CD8-positive, alpha-beta memory T cell (primary cell): ENCODE measurements around the gene PLXNC1. TPM values are rescaled to one million over a fixed set of nuclear protein-coding genes. Genes with fewer than 3 reads are reported as not detected.

ENCODE experiments used
- CTCF ChIA-PET: fragments of 350-600 bp; sonication (Branson Sonifier 250); formaldehyde crosslinking; loops from one replicate; lab custom pipeline; 2021; ENCODE audit warnings: antibody characterized with exemption; lab: Charles Lee
- POLR2A ChIA-PET: fragments of 350-600 bp; sonication (Branson Sonifier 250); formaldehyde crosslinking; loops from one replicate; lab custom pipeline; 2021; ENCODE audit warnings: antibody characterized with exemption; lab: Charles Lee
- DNase-seq, 5 donors: peaks; one replicate each; pipeline versions ENCODE4 v3.0.0 to v3.0.0-alpha.2; 2020 to 2022; ENCODE audit warnings: mixed read lengths in 1 of 5
- H3K27ac ChIP-seq: one replicate; pipeline ENCODE4 v1.7.0; 2013; ENCODE audit warnings: low read depth, mild to moderate bottlenecking, low read length, moderate library complexity
- H3K27me3 ChIP-seq: 2 replicates; pipeline ENCODE4 v1.7.0; 2013; ENCODE audit warnings: low read length, mild to moderate bottlenecking; ENCODE audit not compliant: insufficient read depth, poor library complexity, severe bottlenecking
- H3K36me3 ChIP-seq: 2 replicates; pipeline ENCODE4 v1.7.0; 2013; ENCODE audit warnings: mild to moderate bottlenecking, low read length, moderate library complexity; ENCODE audit not compliant: insufficient read depth
- H3K4me1 ChIP-seq: 2 replicates; pipeline ENCODE4 v1.7.0; 2013; ENCODE audit warnings: mild to moderate bottlenecking, low read length, moderate library complexity; ENCODE audit not compliant: insufficient read depth
- H3K4me3 ChIP-seq: 2 replicates; pipeline ENCODE4 v1.7.0; 2013; ENCODE audit warnings: mild to moderate bottlenecking, low read length
- H3K9me3 ChIP-seq: 2 replicates; pipeline ENCODE4 v1.7.0; 2013; ENCODE audit warnings: mild to moderate bottlenecking, low read length
- H3K27ac Mint-ChIP-seq, 8 donors: one replicate each; pipeline ENCODE4 v1.8.0; 2020 to 2021; ENCODE audit warnings: mixed read lengths in 8 of 8, mild to moderate bottlenecking in 6 of 8, inconsistent platforms in 3 of 8, moderate library complexity in 3 of 8
- H3K27me3 Mint-ChIP-seq, 2 donors: one replicate each; pipeline ENCODE4 v1.8.0; 2020 to 2021; ENCODE audit warnings: mixed read lengths in 2 of 2, mild to moderate bottlenecking in 1 of 2, moderate library complexity in 1 of 2
- H3K36me3 Mint-ChIP-seq, 3 donors: one replicate each; pipeline ENCODE4 v1.8.0; 2020 to 2021; ENCODE audit warnings: mixed read lengths in 3 of 3, inconsistent platforms in 1 of 3, mild to moderate bottlenecking in 1 of 3
- H3K4me1 Mint-ChIP-seq, 3 donors: one replicate each; pipeline ENCODE4 v1.8.0; 2020 to 2021; ENCODE audit warnings: mixed read lengths in 3 of 3, inconsistent platforms in 1 of 3, mild to moderate bottlenecking in 1 of 3
- H3K4me3 Mint-ChIP-seq, 7 donors: one replicate each; pipeline ENCODE4 v1.8.0; 2020 to 2021; ENCODE audit warnings: mixed read lengths in 7 of 7, mild to moderate bottlenecking in 6 of 7, moderate library complexity in 4 of 7, inconsistent platforms in 2 of 7
- H3K9me3 Mint-ChIP-seq, 5 donors: one replicate each; pipeline ENCODE4 v1.8.0; 2020 to 2022; ENCODE audit warnings: mixed read lengths in 5 of 5, mild to moderate bottlenecking in 3 of 5, moderate library complexity in 2 of 5, inconsistent platforms in 1 of 5
- polyA plus RNA-seq: library from polyadenylated mRNA; unstranded; fragments of 300-500 nt; fragmentation: Illumina TruSeq; gene quantifications from one replicate; pipeline ENCODE4 v1.2.3, GENCODE V29; 2021
- total RNA-seq, 2 experiments: library from RNA; stranded (reverse); gene quantifications; one replicate each; pipeline ENCODE4 v1.2.3, GENCODE V29; 2021

PLXNC1 gene
- total and polyA plus RNA-seq, 3 experiments from 2014 or later = 5.0 to 8.1 (median 5.6) TPM

GRCh38 chr12:94225947-94226630 lies 77.7 kb downstream of the PLXNC1 start:
- no peaks in the 10 kb centered on the region for H3K9me3 ChIP-seq
- Mint-ChIP-seq H3K4me3 (no peak overlapping the region), H3K27ac (peak overlapping the region in 1 of 8 donors; percentile 36), H3K36me3 (peaks cover 28 to 56% (median 32%) of the 10 kb centered on the region in 3 donors), H3K4me1 (peaks cover 8 to 20% (median 15%) of the 10 kb centered on the region in 3 donors), H3K9me3 (no peaks in the 10 kb centered on the region), H3K27me3 (no peaks in the 10 kb centered on the region)
- no peaks in the 10 kb centered on the region for H3K36me3 ChIP-seq
- no peak overlapping the region for H3K27ac ChIP-seq
- H3K4me1 ChIP-seq = peaks cover 13% of the 10 kb centered on the region
- ChIA-PET POLR2A (no interaction called here), CTCF (no interaction called here)
- H3K27me3 ChIP-seq = no peaks in the 10 kb centered on the region
- DNase-seq = no peak
- H3K4me3 ChIP-seq = no peak overlapping the region

GRCh38 chr12:94227066-94227465 lies 78.7 kb downstream of the PLXNC1 start:
- peaks cover 24 to 52% (median 37%) of the 10 kb centered on the region in 3 donors for H3K36me3 Mint-ChIP-seq

DNA sequence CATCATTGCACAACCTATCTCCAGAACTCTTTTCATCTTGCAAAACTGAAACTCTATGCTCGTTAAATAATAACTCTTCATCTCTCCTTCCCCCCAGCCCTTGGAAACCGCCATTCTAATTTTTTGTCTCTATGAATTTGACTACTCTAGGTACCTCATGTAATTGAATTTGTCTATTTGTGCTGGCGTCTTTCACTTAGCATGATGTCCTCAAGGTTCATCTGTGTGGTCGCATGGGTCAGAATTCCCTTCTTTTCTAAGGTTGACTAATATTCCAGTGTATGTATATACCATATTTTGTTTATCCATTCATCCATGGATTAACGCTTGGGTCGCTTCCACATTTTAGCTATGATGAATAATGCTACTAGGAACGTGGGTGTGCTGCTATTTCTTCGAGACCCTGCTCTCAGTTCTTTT lies 80.1 kb downstream of the PLXNC1 start:
- Histone ChIP-seq H3K4me1 (peaks cover 13% of the 10 kb centered on the region), H3K4me3 (no peak overlapping the region), H3K27me3 (no peaks in the 10 kb centered on the region), H3K9me3 (no peaks in the 10 kb centered on the region), H3K36me3 (no peaks in the 10 kb centered on the region), H3K27ac (no peak overlapping the region)
- H3K27ac Mint-ChIP-seq = no peak overlapping the region
- no peaks in the 10 kb centered on the region for H3K9me3 Mint-ChIP-seq
- DNase-seq = no peak
- peaks cover 13 to 21% (median 16%) of the 10 kb centered on the region in 3 donors for H3K4me1 Mint-ChIP-seq
- POLR2A ChIA-PET = no interaction called here
- CTCF ChIA-PET = no interaction called here
- H3K36me3 Mint-ChIP-seq = peaks cover 22 to 41% (median 33%) of the 10 kb centered on the region in 3 donors
- no peak overlapping the region for H3K4me3 Mint-ChIP-seq
- H3K27me3 Mint-ChIP-seq = peaks cover 0 to 2% of the 10 kb centered on the region in 2 donors

More at GRCh38 chr12:94227066-94227465, 78.7 kb downstream of the PLXNC1 start:
- CTCF ChIA-PET = no interaction called here
- Histone ChIP-seq H3K4me1 (peaks cover 13% of the 10 kb centered on the region), H3K27ac (no peak overlapping the region), H3K4me3 (no peak overlapping the region), H3K27me3 (no peaks in the 10 kb centered on the region), H3K36me3 (no peaks in the 10 kb centered on the region), H3K9me3 (no peaks in the 10 kb centered on the region)
- peaks cover 13 to 21% (median 16%) of the 10 kb centered on the region in 3 donors for H3K4me1 Mint-ChIP-seq
- DNase-seq = no peak
- no peak overlapping the region for H3K27ac Mint-ChIP-seq
- no peaks in the 10 kb centered on the region for H3K27me3 Mint-ChIP-seq
- H3K4me3 Mint-ChIP-seq = no peak overlapping the region
- no peaks in the 10 kb centered on the region for H3K9me3 Mint-ChIP-seq
- POLR2A ChIA-PET = no interaction called here

- Mint-ChIP-seq H3K27me3 (peaks cover 0 to 2% of the 10 kb centered on the region in 2 donors), H3K4me3 (no peak overlapping the region), H3K4me1 (peaks cover 13 to 21% (median 16%) of the 10 kb centered on the region in 3 donors), H3K27ac (no peak overlapping the region), H3K36me3 (peaks cover 16 to 33% (median 32%) of the 10 kb centered on the region in 3 donors), H3K9me3 (no peaks in the 10 kb centered on the region)
- H3K9me3 ChIP-seq = no peaks in the 10 kb centered on the region
- no peaks in the 10 kb centered on the region for H3K27me3 ChIP-seq
- peaks cover 13% of the 10 kb centered on the region for H3K4me1 ChIP-seq
- CTCF ChIA-PET = no interaction called here
- DNase-seq = no peak
- POLR2A ChIA-PET = no interaction called here
- H3K36me3 ChIP-seq = no peaks in the 10 kb centered on the region
- no peak overlapping the region for H3K27ac ChIP-seq
- H3K4me3 ChIP-seq = no peak overlapping the region
Observed at GRCh38 chr12:94229902-94230301, 81.5 kb downstream of the PLXNC1 start.

DNA sequence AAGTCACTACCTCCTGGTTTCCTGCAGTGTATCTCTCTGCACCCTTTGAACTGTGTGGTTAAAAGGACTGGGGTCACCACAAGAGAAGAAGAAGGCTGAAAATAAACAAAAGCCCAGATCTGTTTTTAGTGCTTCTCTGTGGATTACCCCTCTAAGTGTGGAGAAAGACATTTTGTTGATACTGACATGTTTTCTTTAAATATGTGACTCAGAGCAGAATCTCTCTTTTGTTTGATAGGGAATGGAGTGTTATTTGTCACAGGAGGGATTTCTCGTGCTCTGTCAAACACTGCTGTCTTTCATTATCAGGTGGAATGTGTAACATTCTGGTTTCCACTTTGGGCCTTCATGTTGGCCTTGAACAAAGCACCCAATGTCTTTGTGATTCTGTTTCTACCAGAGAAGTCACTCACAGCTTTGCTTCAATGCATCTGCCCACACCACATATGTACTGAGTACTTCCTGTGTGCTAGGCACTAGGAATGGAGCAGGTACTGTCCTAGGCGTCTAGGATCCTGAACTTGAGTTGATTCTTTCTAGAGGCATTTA lies 82.1 kb downstream of the PLXNC1 start:
- Mint-ChIP-seq H3K27ac (peak overlapping the region in 6 of 8 donors; percentile 26 to 85 (median 48)), H3K27me3 (peaks cover 0 to 2% of the 10 kb centered on the region in 2 donors), H3K9me3 (no peaks in the 10 kb centered on the region), H3K4me1 (peaks cover 13 to 21% (median 16%) of the 10 kb centered on the region in 3 donors), H3K4me3 (peak overlapping the region in 4 of 7 donors; percentile 6 to 43 (median 22)), H3K36me3 (peaks cover 16 to 33% (median 33%) of the 10 kb centered on the region in 3 donors)
- POLR2A ChIA-PET = no interaction called here
- H3K36me3 ChIP-seq = no peaks in the 10 kb centered on the region
- H3K27ac ChIP-seq = no peak overlapping the region
- no peak overlapping the region for H3K4me3 ChIP-seq
- H3K4me1 ChIP-seq = peaks cover 13% of the 10 kb centered on the region
- CTCF ChIA-PET = no interaction called here
- H3K27me3 ChIP-seq = no peaks in the 10 kb centered on the region
- peak in 1 of 5 donors; percentile 13 for DNase-seq
- no peaks in the 10 kb centered on the region for H3K9me3 ChIP-seq

- Mint-ChIP-seq H3K27ac (no peak overlapping the region), H3K4me1 (peaks cover 13 to 21% (median 16%) of the 10 kb centered on the region in 3 donors), H3K4me3 (no peak overlapping the region), H3K36me3 (peaks cover 16 to 38% (median 32%) of the 10 kb centered on the region in 3 donors), H3K27me3 (peaks cover 0 to 2% of the 10 kb centered on the region in 2 donors), H3K9me3 (no peaks in the 10 kb centered on the region)
- no peak overlapping the region for H3K27ac ChIP-seq
- ChIA-PET CTCF (no interaction called here), POLR2A (no interaction called here)
- no peaks in the 10 kb centered on the region for H3K36me3 ChIP-seq
- peaks cover 13% of the 10 kb centered on the region for H3K4me1 ChIP-seq
- no peaks in the 10 kb centered on the region for H3K9me3 ChIP-seq
- no peaks in the 10 kb centered on the region for H3K27me3 ChIP-seq
- DNase-seq = no peak
- no peak overlapping the region for H3K4me3 ChIP-seq
Observed at GRCh38 chr12:94231709-94232108, 83.3 kb downstream of the PLXNC1 start.

- peaks cover 3 to 6% (median 4%) of the 10 kb centered on the region in 3 donors for H3K4me1 Mint-ChIP-seq
- no peak for DNase-seq
- Histone ChIP-seq H3K4me3 (no peak overlapping the region), H3K27ac (no peak overlapping the region), H3K27me3 (no peaks in the 10 kb centered on the region), H3K36me3 (peaks cover 3% of the 10 kb centered on the region), H3K9me3 (no peaks in the 10 kb centered on the region), H3K4me1 (peaks cover 2% of the 10 kb centered on the region)
- CTCF ChIA-PET = no interaction called here
- no peak overlapping the region for H3K4me3 Mint-ChIP-seq
- H3K9me3 Mint-ChIP-seq = no peaks in the 10 kb centered on the region
- H3K36me3 Mint-ChIP-seq = peaks cover 15 to 47% (median 30%) of the 10 kb centered on the region in 3 donors
- peaks cover 0 to 2% of the 10 kb centered on the region in 2 donors for H3K27me3 Mint-ChIP-seq
- H3K27ac Mint-ChIP-seq = peak overlapping the region in 1 of 8 donors; percentile 18
- POLR2A ChIA-PET = no interaction called here
Observed at GRCh38 chr12:94235848-94236247, 87.5 kb downstream of the PLXNC1 start.

GRCh38 chr12:94239332-94239993 lies 91.1 kb downstream of the PLXNC1 start:
- CTCF ChIA-PET = no interaction called here
- H3K9me3 ChIP-seq = no peaks in the 10 kb centered on the region
- H3K36me3 Mint-ChIP-seq = peaks cover 26 to 55% (median 37%) of the 10 kb centered on the region in 3 donors
- H3K27me3 Mint-ChIP-seq = no peaks in the 10 kb centered on the region
- H3K9me3 Mint-ChIP-seq = no peaks in the 10 kb centered on the region
- H3K4me1 ChIP-seq = peaks cover 2% of the 10 kb centered on the region
- H3K27ac Mint-ChIP-seq = peak overlapping the region in 2 of 8 donors; percentile 23 to 65
- H3K4me3 Mint-ChIP-seq = no peak overlapping the region
- H3K4me1 Mint-ChIP-seq = peaks cover 10 to 16% (median 12%) of the 10 kb centered on the region in 3 donors
- peaks cover 3% of the 10 kb centered on the region for H3K36me3 ChIP-seq
- H3K27me3 ChIP-seq = no peaks in the 10 kb centered on the region
- no peak for DNase-seq
- POLR2A ChIA-PET = no interaction called here
- no peak overlapping the region for H3K27ac ChIP-seq
- H3K4me3 ChIP-seq = no peak overlapping the region
